Hepatocyte (in vitro differentiated cells): ENCODE data around the gene SND1. TPM values are rescaled to one million over a fixed set of nuclear protein-coding genes. Genes with fewer than 3 reads are reported as not detected.

Experiments used
- DNase-seq: peaks from one replicate; pipeline ENCODE4 v3.0.0-alpha.2; 2016; ENCODE audit warnings: low spot score
- H2AFZ ChIP-seq: fragments of 200-600 bp; sonication (generic); 2 replicates; pipeline ENCODE4 v1.6.0; 2016; ENCODE audit warnings: antibody characterized with exemption, mild to moderate bottlenecking
- H3K27ac ChIP-seq: fragments of 200-600 bp; sonication (generic); 2 replicates; pipeline ENCODE4 v1.5.1; 2016; ENCODE audit warnings: mild to moderate bottlenecking
- H3K27me3 ChIP-seq: fragments of 200-600 bp; sonication (generic); 2 replicates; pipeline ENCODE4 v1.6.1; 2016
- H3K36me3 ChIP-seq: fragments of 200-600 bp; sonication (generic); replicated peaks from 2 replicates; pipeline ENCODE4 v1.5.1; 2016; ENCODE audit warnings: low read depth; ENCODE audit not compliant: insufficient read depth
- H3K4me1 ChIP-seq: fragments of 200-600 bp; sonication (generic); 2 replicates; pipeline ENCODE4 v1.5.1; 2016; ENCODE audit warnings: mild to moderate bottlenecking, moderate library complexity; ENCODE audit not compliant: insufficient read depth
- H3K4me2 ChIP-seq: fragments of 200-600 bp; sonication (generic); 2 replicates; pipeline ENCODE4 v1.6.0; 2016
- H3K4me3 ChIP-seq: fragments of 200-600 bp; sonication (generic); 2 replicates; pipeline ENCODE4 v1.5.1; 2016; ENCODE audit warnings: mild to moderate bottlenecking
- H3K79me2 ChIP-seq: fragments of 200-600 bp; sonication (generic); 2 replicates; pipeline ENCODE4 v1.6.0; 2017; ENCODE audit warnings: mild to moderate bottlenecking
- H3K9me2 ChIP-seq: fragments of 200-600 bp; sonication (generic); replicated peaks from 2 replicates; pipeline ENCODE4 v1.6.0; 2017; ENCODE audit warnings: mild to moderate bottlenecking; ENCODE audit not compliant: insufficient read depth
- H3K9me3 ChIP-seq: fragments of 200-600 bp; sonication (generic); 2 replicates; pipeline ENCODE4 v1.5.1; 2016; ENCODE audit warnings: low read depth, mild to moderate bottlenecking
- H4K20me1 ChIP-seq: fragments of 200-600 bp; sonication (generic); 2 replicates; pipeline ENCODE4 v1.6.0; 2016; ENCODE audit warnings: mild to moderate bottlenecking; ENCODE audit not compliant: insufficient read depth, poor library complexity, severe bottlenecking
- CTCF ChIP-seq: fragments of 200-600 bp; sonication (generic); IDR thresholded peaks from 2 replicates; pipeline ENCODE4 v1.5.1; 2016; ENCODE audit warnings: antibody characterized with exemption, mild to moderate bottlenecking; ENCODE audit not compliant: poor library complexity
- EZH2 ChIP-seq: fragments of 200-600 bp; sonication (generic); IDR thresholded peaks from 2 replicates; pipeline ENCODE4 v1.6.1; 2016; ENCODE audit warnings: antibody characterized with exemption, mild to moderate bottlenecking, borderline replicate concordance
- EZH2phosphoT487 ChIP-seq: fragments of 200-600 bp; sonication (generic); IDR thresholded peaks from one replicate; pipeline ENCODE4 v1.6.1; 2018; ENCODE audit warnings: antibody characterized with exemption, mild to moderate bottlenecking, low read depth, moderate library complexity; ENCODE audit not compliant: unreplicated experiment, severe bottlenecking
- WGBS: methylation state at CpG from one replicate; pipeline ENCODE4 v1.1.6; 2016; ENCODE audit warnings: low lambda C conversion rate; ENCODE audit errors: missing lambda C conversion rate; 5-methylcytosine and 5-hydroxymethylcytosine counted together
- polyA plus RNA-seq: library from polyadenylated mRNA; unstranded; fragments of >200 nt; fragmentation: Nextera tagmentation; extraction: Ambion mirVana; gene quantifications from 2 replicates; pipeline ENCODE4 v1.2.1, GENCODE V29; 2016
- total RNA-seq: library from RNA; depleted of rRNA; stranded (reverse); fragments of >200 nt; gene quantifications from 2 replicates; pipeline ENCODE4 v1.2.3, GENCODE V29; 2014

SND1 gene
- total and polyA plus RNA-seq, 2 experiments from 2014 or later: 141 to 200 TPM

DNA sequence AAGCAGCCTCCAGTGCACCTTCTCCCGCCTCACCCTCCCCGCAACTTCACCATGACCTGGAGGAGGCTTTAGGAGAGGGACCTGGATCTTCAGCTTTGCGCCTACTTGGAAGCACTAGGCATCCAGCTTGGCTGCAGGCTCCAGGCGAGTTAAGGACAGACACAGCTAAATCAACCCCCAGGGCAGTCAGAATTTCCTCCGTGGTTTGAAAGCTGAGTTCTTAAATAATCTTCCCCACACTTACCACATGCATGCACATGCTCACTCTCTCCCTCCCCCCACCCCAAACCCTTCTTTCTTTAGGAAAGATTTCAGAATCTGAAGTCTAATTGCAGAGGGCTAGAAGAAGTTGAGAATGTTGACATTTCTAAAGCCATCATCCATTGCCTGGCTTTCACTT is 416.0 kb downstream of the SND1 start:
- Histone ChIP-seq H3K36me3 (no peaks in the 10 kb centered on the region), H4K20me1 (peaks cover 5% of the 10 kb centered on the region), H3K27ac (no peak overlapping the region), H3K9me3 (no peaks in the 10 kb centered on the region), H3K4me1 (no peaks in the 10 kb centered on the region), H3K27me3 (no peaks in the 10 kb centered on the region), H3K4me2 (no peak overlapping the region), H3K4me3 (no peak overlapping the region), H2AFZ (no peak overlapping the region), H3K79me2 (peaks cover 3% of the 10 kb centered on the region), H3K9me2 (no peaks in the 10 kb centered on the region)
- no peak for DNase-seq
- TF ChIP-seq EZH2: no peak
- TF ChIP-seq CTCF: no peak
- no peak for TF ChIP-seq EZH2phosphoT487
- WGBS: 92% methylated on average over 5 of the region's 5 CpGs

GRCh38 chr7:128068785-128069184 is 416.8 kb downstream of the SND1 start:
- H3K9me3 ChIP-seq: no peaks in the 10 kb centered on the region
- no peak overlapping the region for H3K4me3 ChIP-seq
- peaks cover 3% of the 10 kb centered on the region for H3K79me2 ChIP-seq
- no peak overlapping the region for H3K4me2 ChIP-seq
- H3K36me3 ChIP-seq: no peaks in the 10 kb centered on the region
- TF ChIP-seq EZH2phosphoT487 (no peak), EZH2 (no peak), CTCF (no peak)
- 96% methylated on average over 8 of the region's 8 CpGs for WGBS
- H3K9me2 ChIP-seq: no peaks in the 10 kb centered on the region
- no peak overlapping the region for H3K27ac ChIP-seq
- no peak overlapping the region for H2AFZ ChIP-seq
- no peaks in the 10 kb centered on the region for H3K4me1 ChIP-seq
- peaks cover 5% of the 10 kb centered on the region for H4K20me1 ChIP-seq
- DNase-seq: no peak
- H3K27me3 ChIP-seq: no peaks in the 10 kb centered on the region

- WGBS: 93% methylated on average over 8 of the region's 8 CpGs
- Histone ChIP-seq H4K20me1 (peaks cover 5% of the 10 kb centered on the region), H2AFZ (no peak overlapping the region), H3K36me3 (no peaks in the 10 kb centered on the region), H3K27me3 (no peaks in the 10 kb centered on the region), H3K4me3 (no peak overlapping the region), H3K4me1 (no peaks in the 10 kb centered on the region), H3K4me2 (no peak overlapping the region), H3K27ac (no peak overlapping the region), H3K9me2 (no peaks in the 10 kb centered on the region), H3K79me2 (peaks cover 3% of the 10 kb centered on the region), H3K9me3 (no peaks in the 10 kb centered on the region)
- TF ChIP-seq EZH2: no peak
- TF ChIP-seq CTCF: no peak
- TF ChIP-seq EZH2phosphoT487: no peak
- no peak for DNase-seq
Observed at GRCh38 chr7:128069373-128070364, 417.7 kb downstream of the SND1 start.
